OCI-LY3 (cell line): ENCODE measurements around the gene ADD3.

Source experiments
- EZH2phosphoT487 ChIP-seq: fragments of 200-600 bp; shearing (Covaris generic); IDR thresholded peaks from 2 replicates; pipeline ENCODE4 v1.6.1; 2018; ENCODE audit warnings: antibody characterized with exemption, mixed run types, low read depth
- TF ChIP-seq, protein P1 (sequence below): fragments of 200-600, 300-600 bp; sonication (generic); IDR thresholded peaks from 2 replicates; pipeline ENCODE4 v1.5.1; 2014; ENCODE audit warnings: antibody characterized with exemption, low read length, low read depth

- TF ChIP-seq, protein P1, sequence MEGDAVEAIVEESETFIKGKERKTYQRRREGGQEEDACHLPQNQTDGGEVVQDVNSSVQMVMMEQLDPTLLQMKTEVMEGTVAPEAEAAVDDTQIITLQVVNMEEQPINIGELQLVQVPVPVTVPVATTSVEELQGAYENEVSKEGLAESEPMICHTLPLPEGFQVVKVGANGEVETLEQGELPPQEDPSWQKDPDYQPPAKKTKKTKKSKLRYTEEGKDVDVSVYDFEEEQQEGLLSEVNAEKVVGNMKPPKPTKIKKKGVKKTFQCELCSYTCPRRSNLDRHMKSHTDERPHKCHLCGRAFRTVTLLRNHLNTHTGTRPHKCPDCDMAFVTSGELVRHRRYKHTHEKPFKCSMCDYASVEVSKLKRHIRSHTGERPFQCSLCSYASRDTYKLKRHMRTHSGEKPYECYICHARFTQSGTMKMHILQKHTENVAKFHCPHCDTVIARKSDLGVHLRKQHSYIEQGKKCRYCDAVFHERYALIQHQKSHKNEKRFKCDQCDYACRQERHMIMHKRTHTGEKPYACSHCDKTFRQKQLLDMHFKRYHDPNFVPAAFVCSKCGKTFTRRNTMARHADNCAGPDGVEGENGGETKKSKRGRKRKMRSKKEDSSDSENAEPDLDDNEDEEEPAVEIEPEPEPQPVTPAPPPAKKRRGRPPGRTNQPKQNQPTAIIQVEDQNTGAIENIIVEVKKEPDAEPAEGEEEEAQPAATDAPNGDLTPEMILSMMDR: no peak
- TF ChIP-seq EZH2phosphoT487: no peak
These were observed 164.4 kb downstream of the ADD3 start for GRCh38 chr10:110172155-110172554.
